B cell (primary cell): ENCODE data around the gene FEV.

Experiments used
- CTCF ChIP-seq: fragments of 200-600 bp; IDR thresholded peaks from one replicate; pipeline ENCODE4 v1.8.0; 2022; ENCODE audit warnings: antibody characterized with exemption, mild to moderate bottlenecking
- EZH2 ChIP-seq: IDR thresholded peaks from 2 replicates; pipeline ENCODE4 v1.6.1; 2012; ENCODE audit warnings: borderline replicate concordance, low read depth, mild to moderate bottlenecking, moderate library complexity, low read length; ENCODE audit not compliant: insufficient read depth, poor library complexity, severe bottlenecking

GRCh38 chr2:219029829-219030165, 44.8 kb upstream of the FEV start:
- peak; percentile 99 for TF ChIP-seq CTCF
- no peak for TF ChIP-seq EZH2
